HEK293 (cell line): ENCODE results near the gene CD164.

Source experiments
- GFI1B ChIP-seq: fragments of 450-650 bp; formaldehyde crosslinking; IDR thresholded peaks from 2 replicates; pipeline ENCODE4 v1.5.1; 2016; ENCODE audit warnings: missing biosample characterization, missing genetic modification characterization
- GLIS1 ChIP-seq: fragments of 450-650 bp; formaldehyde crosslinking; IDR thresholded peaks from 2 replicates; pipeline ENCODE4 v1.5.1; 2016; ENCODE audit warnings: missing biosample characterization, missing genetic modification characterization
- GLIS2 ChIP-seq: fragments of 450-650 bp; formaldehyde crosslinking; IDR thresholded peaks from 2 replicates; pipeline ENCODE4 v1.5.1; 2016; ENCODE audit warnings: missing biosample characterization, missing genetic modification characterization
- HOXD13 ChIP-seq: sonication (generic); formaldehyde crosslinking; IDR thresholded peaks from 2 replicates; pipeline ENCODE4 v1.8.0; 2022; ENCODE audit warnings: missing genetic modification reagents, borderline replicate concordance
- SCRT1 ChIP-seq: fragments of 450-650 bp; formaldehyde crosslinking; IDR thresholded peaks from 2 replicates; pipeline ENCODE4 v1.5.1; 2016; ENCODE audit warnings: missing biosample characterization, missing genetic modification characterization, borderline replicate concordance
- SP2 ChIP-seq: fragments of 450-650 bp; formaldehyde crosslinking; IDR thresholded peaks from 2 replicates; pipeline ENCODE4 v1.5.1; 2016; ENCODE audit warnings: missing biosample characterization, missing genetic modification characterization
- TCF7L2 ChIP-seq: IDR thresholded peaks from 2 replicates; pipeline ENCODE4 v1.6.1; 2011; ENCODE audit warnings: low read depth, mild to moderate bottlenecking, inconsistent platforms, low read length, moderate library complexity, borderline replicate concordance
- ZBTB8A ChIP-seq: fragments of 450-650 bp; formaldehyde crosslinking; IDR thresholded peaks from 2 replicates; pipeline ENCODE4 v1.5.1; 2016; ENCODE audit warnings: missing biosample characterization, missing genetic modification characterization
- ZIC2 ChIP-seq: fragments of 450-650 bp; formaldehyde crosslinking; IDR thresholded peaks from 2 replicates; pipeline ENCODE4 v1.5.1; 2016; ENCODE audit warnings: missing biosample characterization, missing genetic modification characterization
- ZNF10 ChIP-seq: fragments of 450-650 bp; formaldehyde crosslinking; IDR thresholded peaks from 2 replicates; pipeline ENCODE4 v1.5.1; 2017; ENCODE audit warnings: missing biosample characterization, missing genetic modification characterization
- ZNF146 ChIP-seq: fragments of 450-650 bp; formaldehyde crosslinking; IDR thresholded peaks from 2 replicates; pipeline ENCODE4 v1.5.1; 2016; ENCODE audit warnings: missing biosample characterization, missing genetic modification characterization
- ZNF157 ChIP-seq: fragments of 450-650 bp; formaldehyde crosslinking; IDR thresholded peaks from 2 replicates; pipeline ENCODE4 v1.5.1; 2016; ENCODE audit warnings: missing biosample characterization, missing genetic modification characterization
- ZNF23 ChIP-seq: fragments of 450-650 bp; formaldehyde crosslinking; IDR thresholded peaks from 2 replicates; pipeline ENCODE4 v1.5.1; 2016; ENCODE audit warnings: missing biosample characterization, missing genetic modification characterization, borderline replicate concordance
- ZNF280D ChIP-seq: fragments of 450-650 bp; formaldehyde crosslinking; IDR thresholded peaks from 2 replicates; pipeline ENCODE4 v1.5.1; 2016; ENCODE audit warnings: missing biosample characterization, missing genetic modification characterization
- ZNF398 ChIP-seq: fragments of 450-650 bp; formaldehyde crosslinking; IDR thresholded peaks from 2 replicates; pipeline ENCODE4 v1.5.1; 2017; ENCODE audit warnings: missing biosample characterization, missing genetic modification characterization
- ZNF488 ChIP-seq: fragments of 450-650 bp; formaldehyde crosslinking; IDR thresholded peaks from 2 replicates; pipeline ENCODE4 v1.5.1; 2016; ENCODE audit warnings: missing biosample characterization, missing genetic modification characterization
- ZNF544 ChIP-seq: fragments of 450-650 bp; formaldehyde crosslinking; IDR thresholded peaks from 2 replicates; pipeline ENCODE4 v1.5.0; 2017; ENCODE audit warnings: missing biosample characterization, missing genetic modification characterization
- ZNF560 ChIP-seq: fragments of 450-650 bp; formaldehyde crosslinking; IDR thresholded peaks from 2 replicates; pipeline ENCODE4 v1.5.1; 2017; ENCODE audit warnings: missing biosample characterization, missing genetic modification characterization, borderline replicate concordance
- ZNF596 ChIP-seq: fragments of 450-650 bp; IDR thresholded peaks from 2 replicates; pipeline ENCODE4 v1.5.0; 2018; ENCODE audit warnings: missing biosample characterization, mild to moderate bottlenecking, missing genetic modification characterization, moderate library complexity
- ZNF600 ChIP-seq: fragments of 450-650 bp; formaldehyde crosslinking; IDR thresholded peaks from 2 replicates; pipeline ENCODE4 v1.5.1; 2016; ENCODE audit warnings: missing biosample characterization, missing genetic modification characterization
- ZNF610 ChIP-seq: fragments of 450-650 bp; formaldehyde crosslinking; IDR thresholded peaks from 2 replicates; pipeline ENCODE4 v1.5.1; 2016; ENCODE audit warnings: missing biosample characterization, missing genetic modification characterization, borderline replicate concordance
- ZNF629 ChIP-seq: fragments of 450-650 bp; formaldehyde crosslinking; IDR thresholded peaks from 2 replicates; pipeline ENCODE4 v1.5.1; 2017; ENCODE audit warnings: missing biosample characterization, missing genetic modification characterization
- ZNF639 ChIP-seq: fragments of 450-650 bp; formaldehyde crosslinking; IDR thresholded peaks from 2 replicates; pipeline ENCODE4 v1.5.1; 2016; ENCODE audit warnings: missing biosample characterization, missing genetic modification characterization
- ZNF701 ChIP-seq: fragments of 450-650 bp; formaldehyde crosslinking; IDR thresholded peaks from 2 replicates; pipeline ENCODE4 v1.5.1; 2016; ENCODE audit warnings: missing biosample characterization, missing genetic modification characterization
- ZNF747 ChIP-seq: fragments of 450-650 bp; formaldehyde crosslinking; IDR thresholded peaks from 2 replicates; pipeline ENCODE4 v1.5.1; 2016; ENCODE audit warnings: missing biosample characterization, missing genetic modification characterization
- ZNF768 ChIP-seq: fragments of 450-650 bp; formaldehyde crosslinking; IDR thresholded peaks from 2 replicates; pipeline ENCODE4 v1.5.1; 2018; ENCODE audit warnings: missing biosample characterization, mild to moderate bottlenecking, missing genetic modification characterization
- ZSCAN16 ChIP-seq: fragments of 450-650 bp; formaldehyde crosslinking; IDR thresholded peaks from 2 replicates; pipeline ENCODE4 v1.5.1; 2016; ENCODE audit warnings: missing biosample characterization, missing genetic modification characterization
- ZSCAN23 ChIP-seq: fragments of 450-650 bp; formaldehyde crosslinking; IDR thresholded peaks from 2 replicates; pipeline ENCODE4 v1.5.1; 2016; ENCODE audit warnings: missing biosample characterization, missing genetic modification characterization
- ZXDB ChIP-seq: fragments of 450-650 bp; formaldehyde crosslinking; IDR thresholded peaks from 2 replicates; pipeline ENCODE4 v1.5.1; 2016; ENCODE audit warnings: missing biosample characterization, missing genetic modification characterization
- TF ChIP-seq, protein P1 (sequence below): fragments of 450-650 bp; formaldehyde crosslinking; IDR thresholded peaks from 2 replicates; pipeline ENCODE4 v1.5.1; 2016; ENCODE audit warnings: missing biosample characterization, missing genetic modification characterization
- TF ChIP-seq, protein P2 (sequence below): fragments of 450-650 bp; formaldehyde crosslinking; IDR thresholded peaks from 2 replicates; pipeline ENCODE4 v1.5.1; 2016; ENCODE audit warnings: missing biosample characterization, missing genetic modification characterization

The CD164 gene

GRCh38 chr6:109381747-109382575 lies at the start of gene CD164 (continued):
- TF ChIP-seq SP2 (tag by site-specific recombination) (peak; percentile 76), ZNF610 (peak; percentile 59; the same call in 1 of the 2 replicates), ZNF23 (no peak), ZNF701 (tag by site-specific recombination) (no peak; the same call in 1 of the 2 replicates), ZSCAN23 (tag by site-specific recombination) (no peak), GLIS2 (tag by site-specific recombination) (peak; percentile 99), ZNF157 (tag by site-specific recombination) (no peak), ZSCAN16 (tag by site-specific recombination) (peak; percentile 93), GFI1B (tag by site-specific recombination) (no peak), ZBTB8A (peak; percentile 94), ZNF146 (no peak; the same call in 1 of the 2 replicates), SCRT1 (tag by site-specific recombination) (no peak), ZNF398 (tag by site-specific recombination) (peak; percentile 72), ZNF768 (tag by site-specific recombination) (no peak), ZNF629 (peak; percentile 92), HOXD13 (no peak; the same call in none of the 2 replicates), ZIC2 (peak; percentile 96), GLIS1 (tag by site-specific recombination) (peak; percentile 87), ZNF544 (tag by site-specific recombination) (no peak), ZNF10 (peak; percentile 67; the same call in 1 of the 2 replicates), ZNF596 (tag by site-specific recombination) (peak; percentile 44; the same call in 1 of the 2 replicates), ZXDB (tag by site-specific recombination) (no peak; the same call in none of the 2 replicates), ZNF488 (no peak), ZNF560 (tag by site-specific recombination) (no peak), ZNF639 (tag by site-specific recombination) (no peak; the same call in 1 of the 2 replicates), ZNF600 (peak; percentile 97), TCF7L2 (no peak), ZNF747 (tag by site-specific recombination) (no peak), ZNF280D (tag by site-specific recombination) (no peak)
- TF ChIP-seq, protein P1, sequence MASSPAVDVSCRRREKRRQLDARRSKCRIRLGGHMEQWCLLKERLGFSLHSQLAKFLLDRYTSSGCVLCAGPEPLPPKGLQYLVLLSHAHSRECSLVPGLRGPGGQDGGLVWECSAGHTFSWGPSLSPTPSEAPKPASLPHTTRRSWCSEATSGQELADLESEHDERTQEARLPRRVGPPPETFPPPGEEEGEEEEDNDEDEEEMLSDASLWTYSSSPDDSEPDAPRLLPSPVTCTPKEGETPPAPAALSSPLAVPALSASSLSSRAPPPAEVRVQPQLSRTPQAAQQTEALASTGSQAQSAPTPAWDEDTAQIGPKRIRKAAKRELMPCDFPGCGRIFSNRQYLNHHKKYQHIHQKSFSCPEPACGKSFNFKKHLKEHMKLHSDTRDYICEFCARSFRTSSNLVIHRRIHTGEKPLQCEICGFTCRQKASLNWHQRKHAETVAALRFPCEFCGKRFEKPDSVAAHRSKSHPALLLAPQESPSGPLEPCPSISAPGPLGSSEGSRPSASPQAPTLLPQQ (tag by site-specific recombination) = no peak; the same call in 1 of the 2 replicates
- TF ChIP-seq, protein P2, sequence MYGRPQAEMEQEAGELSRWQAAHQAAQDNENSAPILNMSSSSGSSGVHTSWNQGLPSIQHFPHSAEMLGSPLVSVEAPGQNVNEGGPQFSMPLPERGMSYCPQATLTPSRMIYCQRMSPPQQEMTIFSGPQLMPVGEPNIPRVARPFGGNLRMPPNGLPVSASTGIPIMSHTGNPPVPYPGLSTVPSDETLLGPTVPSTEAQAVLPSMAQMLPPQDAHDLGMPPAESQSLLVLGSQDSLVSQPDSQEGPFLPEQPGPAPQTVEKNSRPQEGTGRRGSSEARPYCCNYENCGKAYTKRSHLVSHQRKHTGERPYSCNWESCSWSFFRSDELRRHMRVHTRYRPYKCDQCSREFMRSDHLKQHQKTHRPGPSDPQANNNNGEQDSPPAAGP = peak; percentile 95
